ENCODE data around the gene TRAPPC3. TPM values are rescaled to one million over a fixed set of nuclear protein-coding genes. Genes with fewer than 3 reads are reported as not detected.
A peak's percentile ranks its signal among the peaks of the same experiment; 100 is the strongest.

TRAPPC3 gene
- total RNA-seq, 4 donors from 2014 or later, result 10.6 to 70.6 (median 38.1) TPM

- Histone ChIP-seq H3K9me3 (no peaks in the 10 kb centered on the region), H3K27ac (no peak overlapping the region), H3K36me3 (no peaks in the 10 kb centered on the region), H3K4me1 (peaks cover 8 to 11% of the 10 kb centered on the region in 2 donors), H3K27me3 (no peaks in the 10 kb centered on the region), H3K4me3 (no peak overlapping the region)
- no peak for DNase-seq
- TF ChIP-seq, protein P1, sequence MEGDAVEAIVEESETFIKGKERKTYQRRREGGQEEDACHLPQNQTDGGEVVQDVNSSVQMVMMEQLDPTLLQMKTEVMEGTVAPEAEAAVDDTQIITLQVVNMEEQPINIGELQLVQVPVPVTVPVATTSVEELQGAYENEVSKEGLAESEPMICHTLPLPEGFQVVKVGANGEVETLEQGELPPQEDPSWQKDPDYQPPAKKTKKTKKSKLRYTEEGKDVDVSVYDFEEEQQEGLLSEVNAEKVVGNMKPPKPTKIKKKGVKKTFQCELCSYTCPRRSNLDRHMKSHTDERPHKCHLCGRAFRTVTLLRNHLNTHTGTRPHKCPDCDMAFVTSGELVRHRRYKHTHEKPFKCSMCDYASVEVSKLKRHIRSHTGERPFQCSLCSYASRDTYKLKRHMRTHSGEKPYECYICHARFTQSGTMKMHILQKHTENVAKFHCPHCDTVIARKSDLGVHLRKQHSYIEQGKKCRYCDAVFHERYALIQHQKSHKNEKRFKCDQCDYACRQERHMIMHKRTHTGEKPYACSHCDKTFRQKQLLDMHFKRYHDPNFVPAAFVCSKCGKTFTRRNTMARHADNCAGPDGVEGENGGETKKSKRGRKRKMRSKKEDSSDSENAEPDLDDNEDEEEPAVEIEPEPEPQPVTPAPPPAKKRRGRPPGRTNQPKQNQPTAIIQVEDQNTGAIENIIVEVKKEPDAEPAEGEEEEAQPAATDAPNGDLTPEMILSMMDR (IDR thresholded peaks at IDR 0.05), result no peak
- no peak for TF ChIP-seq POLR2A (IDR thresholded peaks at IDR 0.05)
- intact Hi-C loops (cut with DNase I; ENCODE audit: low total_unique reads), result loop anchor here (10.0 kb wide), 1 partner anchor 94 kb away; no protein-coding TSS in a partner anchor
Measured at GRCh38 chr1:36091141-36091540, 58.1 kb downstream of the TRAPPC3 start.

GRCh38 chr1:36089393-36090121 lies 59.7 kb downstream of the TRAPPC3 start:
- Histone ChIP-seq H3K27ac (peak overlapping the region; percentile 81 to 82), H3K27me3 (no peaks in the 10 kb centered on the region), H3K9me3 (no peaks in the 10 kb centered on the region), H3K36me3 (no peaks in the 10 kb centered on the region), H3K4me1 (peaks cover 8 to 11% of the 10 kb centered on the region in 2 donors), H3K4me3 (peak overlapping the region; percentile 68 to 82)
- intact Hi-C loops (cut with DNase I; ENCODE audit: low total_unique reads), result loop anchor here (10.0 kb wide), 1 partner anchor 95 kb away; no protein-coding TSS in a partner anchor
- no peak for TF ChIP-seq POLR2A (IDR thresholded peaks at IDR 0.05)
- TF ChIP-seq, protein P1 (IDR thresholded peaks at IDR 0.05), result no peak
- DNase-seq, result no peak

- Histone ChIP-seq H3K4me1 (peaks cover 8 to 11% of the 10 kb centered on the region in 2 donors), H3K27me3 (no peaks in the 10 kb centered on the region), H3K27ac (peak within 1 kb of the TSS; percentile 81 to 82), H3K4me3 (peak within 1 kb of the TSS; percentile 68 to 82), H3K9me3 (no peaks in the 10 kb centered on the region), H3K36me3 (no peaks in the 10 kb centered on the region)
- DNase-seq, result peak; percentile 86 to 88
- peak; percentile 53 to 92 for TF ChIP-seq POLR2A (IDR thresholded peaks at IDR 0.05)
- TF ChIP-seq, protein P1 (IDR thresholded peaks at IDR 0.05), result peak; percentile 98 to 99 (median 99)
- intact Hi-C loops (cut with DNase I; ENCODE audit: low total_unique reads), result no loop called here
Measured at GRCh38 chr1:36088577-36089392, 60.5 kb downstream of the TRAPPC3 start, which contains the start of gene ADPRS. TSS of gene ADPRS (plus strand) at chr1:36088892. CDS start at chr1:36088905, 13 bp downstream.

DNA sequence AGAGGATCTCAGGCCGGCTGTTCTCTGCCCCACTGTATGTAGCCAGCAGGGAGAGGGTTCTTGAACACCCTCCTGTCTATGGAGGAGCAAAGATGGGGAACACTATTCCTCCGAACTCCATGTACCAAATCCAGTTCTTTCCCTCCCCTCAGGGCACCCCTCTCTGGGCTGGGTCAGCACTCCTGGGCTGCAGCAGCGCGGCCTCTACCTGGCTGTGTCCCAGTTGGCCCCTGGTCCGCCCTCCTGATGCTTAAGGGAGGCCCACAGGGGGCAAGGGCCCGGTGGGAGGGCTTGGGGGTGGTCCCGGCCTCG lies 61.1 kb downstream of the TRAPPC3 start:
- peak overlapping the region; percentile 81 to 82 for H3K27ac ChIP-seq
- intact Hi-C loops (cut with DNase I; ENCODE audit: low total_unique reads), result no loop called here

More for the DNA sequence above, 61.1 kb downstream of the TRAPPC3 start:
- Histone ChIP-seq H3K27me3 (no peaks in the 10 kb centered on the region), H3K4me1 (peaks cover 8 to 11% of the 10 kb centered on the region in 2 donors), H3K9me3 (no peaks in the 10 kb centered on the region), H3K36me3 (no peaks in the 10 kb centered on the region), H3K4me3 (peak overlapping the region; percentile 68 to 82)
- TF ChIP-seq POLR2A (IDR thresholded peaks at IDR 0.05), result no peak
- TF ChIP-seq, protein P1 (IDR thresholded peaks at IDR 0.05), result no peak
- DNase-seq, result no peak
